A549 (cell line): ENCODE data around the gene DST. TPM values are rescaled to one million over a fixed set of nuclear protein-coding genes. Genes with fewer than 3 reads are reported as not detected.

Experiments used
- ATAC-seq, 2 experiments: fragments of 200-7000 bp in 1 of 2; fragments of >200 bp in 1 of 2; cut with Nextera tagmentation in 1 of 2; cut with Tn5 transposase in 1 of 2; 3 replicates each; pipeline versions ENCODE4 v1.8.0 to v1.9.1; 2018 to 2020; ENCODE audit warnings: mild to moderate bottlenecking in 1 of 2, moderate library complexity in 1 of 2
- CTCF ChIA-PET: fragments of 300-600 bp; sonication (Branson Sonifier 250); formaldehyde crosslinking; extraction: SDS; loops from one replicate; lab custom pipeline; 2021; ENCODE audit warnings: antibody characterized with exemption, inconsistent platforms; lab: Yijun Ruan, JAX
- POLR2A ChIA-PET: fragments of 350-600 bp; formaldehyde crosslinking; extraction: SDS; loops from one replicate; lab custom pipeline; 2021; ENCODE audit warnings: antibody characterized with exemption, inconsistent platforms; lab: Yijun Ruan, JAX
- DNase-seq, 2 experiments: peaks; one replicate each; pipeline versions ENCODE4 v3.0.0 to v3.0.0-alpha.2; 2011 to 2016; ENCODE audit warnings: low read depth in 1 of 2, low spot score in 1 of 2
- FAIRE-seq: peaks from 2 replicates; lab custom pipeline; 2011; peaks lifted over from hg19 to GRCh38; lab: Jason Lieb, UNC
- H3K27ac ChIP-seq, 2 experiments: fragments of >200 bp; sonication (Bioruptor Twin); formaldehyde crosslinking; 3 replicates each; pipeline ENCODE4 v1.5.1; 2016 to 2017
- H3K4me1 ChIP-seq: fragments of >200 bp; sonication (Bioruptor Twin); formaldehyde crosslinking; 3 replicates; pipeline ENCODE4 v1.6.1; 2016
- H3K4me2 ChIP-seq: fragments of >200 bp; sonication (Bioruptor Twin); formaldehyde crosslinking; 3 replicates; pipeline ENCODE4 v1.6.1; 2016
- H3K4me3 ChIP-seq: fragments of >200 bp; sonication (Bioruptor Twin); formaldehyde crosslinking; 3 replicates; pipeline ENCODE4 v1.5.1; 2016
- H3K9me3 ChIP-seq: fragments of >200 bp; sonication (Bioruptor Twin); formaldehyde crosslinking; 3 replicates; pipeline ENCODE4 v1.6.1; 2016
- CEBPB ChIP-seq, 2 experiments: fragments of >200 bp in 1 of 2; sonication (Bioruptor Twin) in 1 of 2; formaldehyde crosslinking in 1 of 2; IDR thresholded peaks; 2 replicates each; pipeline ENCODE4 v1.6.1; 2012 to 2016
- CHD2 ChIP-seq: fragments of 150-350 bp; IDR thresholded peaks from 2 replicates; pipeline ENCODE4 v1.6.1; 2014; ENCODE audit warnings: low read length; ENCODE audit not compliant: partially characterized antibody
- CHD4 ChIP-seq: fragments of 200-600 bp; sonication (generic); IDR thresholded peaks from 2 replicates; pipeline ENCODE4 v1.6.1; 2016; ENCODE audit warnings: antibody characterized with exemption, mild to moderate bottlenecking, borderline replicate concordance
- EP300 ChIP-seq, 2 experiments: fragments of >200 bp; sonication (Bioruptor Twin); formaldehyde crosslinking; IDR thresholded peaks; 2 replicates in 1 of 2; 3 replicates in 1 of 2; pipeline ENCODE4 v1.6.1; 2016 to 2017
- FOSB ChIP-seq: fragments of 250-450 bp; sonication (Bioruptor Pico); IDR thresholded peaks from 2 replicates; pipeline ENCODE4 v1.5.0; 2020; ENCODE audit warnings: mild to moderate bottlenecking, moderate library complexity
- GATA3 ChIP-seq: IDR thresholded peaks from 2 replicates; pipeline ENCODE4 v1.6.1; 2012; ENCODE audit warnings: borderline replicate concordance
- HOXA7 ChIP-seq: fragments of 250-450 bp; sonication (Bioruptor Pico); IDR thresholded peaks from 2 replicates; pipeline ENCODE4 v1.5.0; 2020; ENCODE audit warnings: mild to moderate bottlenecking, moderate library complexity
- JUNB ChIP-seq: fragments of >200 bp; sonication (Bioruptor Twin); formaldehyde crosslinking; IDR thresholded peaks from 2 replicates; pipeline ENCODE4 v1.6.1; 2016
- NFE2L2 ChIP-seq: fragments of 150-350 bp; conservative IDR thresholded peaks from 2 replicates; pipeline ENCODE4 v1.6.1; 2014; ENCODE audit warnings: low read length
- NPAS2 ChIP-seq: fragments of 250-450 bp; sonication (Bioruptor Pico); IDR thresholded peaks from 2 replicates; pipeline ENCODE4 v1.8.0; 2022; ENCODE audit warnings: mild to moderate bottlenecking, moderate library complexity, borderline replicate concordance
- NR3C1 ChIP-seq: fragments of >200 bp; sonication (Bioruptor Twin); formaldehyde crosslinking; IDR thresholded peaks from 3 replicates; pipeline ENCODE4 v1.6.1; 2017
- PHF8 ChIP-seq: fragments of 200-600 bp; sonication (generic); IDR thresholded peaks from 2 replicates; pipeline ENCODE4 v1.6.1; 2016; ENCODE audit warnings: low read depth, mild to moderate bottlenecking, antibody characterized with exemption, moderate library complexity, borderline replicate concordance
- POLR2A ChIP-seq: IDR thresholded peaks from 2 replicates; pipeline ENCODE4 v1.6.1; 2012; ENCODE audit warnings: mild to moderate bottlenecking, low read length
- POLR2AphosphoS2 ChIP-seq: conservative IDR thresholded peaks from 2 replicates; pipeline ENCODE4 v1.6.1; 2012; ENCODE audit warnings: low read length, improper control_type of control experiment, inconsistent platforms
- RFX5 ChIP-seq: fragments of 450-650 bp; IDR thresholded peaks from 2 replicates; pipeline ENCODE4 v1.7.1; 2014; ENCODE audit warnings: antibody characterized with exemption, mild to moderate bottlenecking, moderate library complexity
- RNF2 ChIP-seq: fragments of 200-600 bp; sonication (generic); IDR thresholded peaks from 2 replicates; pipeline ENCODE4 v1.6.1; 2016; ENCODE audit warnings: low read depth, mild to moderate bottlenecking, antibody characterized with exemption, moderate library complexity, borderline replicate concordance
- SREBF2 ChIP-seq: fragments of 450-650 bp; IDR thresholded peaks from 2 replicates; pipeline ENCODE4 v1.6.1; 2014; ENCODE audit warnings: mild to moderate bottlenecking, moderate library complexity
- TFCP2L1 ChIP-seq: fragments of 250-450 bp; sonication (Bioruptor Pico); IDR thresholded peaks from 2 replicates; pipeline ENCODE4 v1.5.0; 2021; ENCODE audit warnings: mild to moderate bottlenecking
- TP53 ChIP-seq: fragments of 250-450 bp; sonication (Bioruptor Pico); IDR thresholded peaks from 2 replicates; pipeline ENCODE4 v1.5.0; 2021; ENCODE audit warnings: mild to moderate bottlenecking, moderate library complexity
- ZC3H11A ChIP-seq: fragments of 450-650 bp; IDR thresholded peaks from 2 replicates; pipeline ENCODE4 v1.6.1; 2014; ENCODE audit warnings: antibody characterized with exemption, mild to moderate bottlenecking
- WGBS: methylation state at CpG from one replicate; pipeline ENCODE4 v1.1.6; 2017; ENCODE audit errors: missing lambda C conversion rate; 5-methylcytosine and 5-hydroxymethylcytosine counted together
- polyA plus RNA-seq, 4 experiments: library from polyadenylated mRNA; depleted of rRNA in 3 of 4; stranded (reverse); fragments of >200 nt; fragmentation: RNase III in 1 of 4; extraction: RNeasy Plus Mini Kit Qiagen cat#74134 plus additional on column Dnase treatment in 1 of 4; gene quantifications; 2 replicates in 3 of 4; 3 replicates in 1 of 4; pipeline ENCODE4 v1.2.3, GENCODE V29; 2011 to 2017
- TF ChIP-seq, protein P1 (sequence below): fragments of >200 bp; sonication (Bioruptor Twin); formaldehyde crosslinking; IDR thresholded peaks from 3 replicates; pipeline ENCODE4 v1.6.1; 2016
- TF ChIP-seq, protein P2 (sequence below): IDR thresholded peaks from 2 replicates; pipeline ENCODE4 v1.6.1; 2012
- TF ChIP-seq, protein P3 (sequence below): fragments of >200 bp; sonication (Bioruptor Twin); formaldehyde crosslinking; IDR thresholded peaks from 2 replicates; pipeline ENCODE4 v1.6.1; 2016
- TF ChIP-seq, protein P4 (sequence below): IDR thresholded peaks from 2 replicates; pipeline ENCODE4 v1.6.1; 2012
- TF ChIP-seq, protein P5 (sequence below): fragments of 250-450 bp; sonication (Bioruptor Pico); IDR thresholded peaks from 2 replicates; pipeline ENCODE4 v1.5.0; 2020; ENCODE audit warnings: low read depth, mild to moderate bottlenecking, moderate library complexity
- TF ChIP-seq, protein P6 (sequence below): fragments of 200-600 bp; sonication (generic); IDR thresholded peaks from 2 replicates; pipeline ENCODE4 v1.6.1; 2016; ENCODE audit warnings: antibody characterized with exemption, mild to moderate bottlenecking, moderate library complexity

The DST gene
- polyA plus RNA-seq, 2 of the 4 experiments (the other 2 are of a cell fraction) = 32.4 to 99.0 TPM

DNA sequence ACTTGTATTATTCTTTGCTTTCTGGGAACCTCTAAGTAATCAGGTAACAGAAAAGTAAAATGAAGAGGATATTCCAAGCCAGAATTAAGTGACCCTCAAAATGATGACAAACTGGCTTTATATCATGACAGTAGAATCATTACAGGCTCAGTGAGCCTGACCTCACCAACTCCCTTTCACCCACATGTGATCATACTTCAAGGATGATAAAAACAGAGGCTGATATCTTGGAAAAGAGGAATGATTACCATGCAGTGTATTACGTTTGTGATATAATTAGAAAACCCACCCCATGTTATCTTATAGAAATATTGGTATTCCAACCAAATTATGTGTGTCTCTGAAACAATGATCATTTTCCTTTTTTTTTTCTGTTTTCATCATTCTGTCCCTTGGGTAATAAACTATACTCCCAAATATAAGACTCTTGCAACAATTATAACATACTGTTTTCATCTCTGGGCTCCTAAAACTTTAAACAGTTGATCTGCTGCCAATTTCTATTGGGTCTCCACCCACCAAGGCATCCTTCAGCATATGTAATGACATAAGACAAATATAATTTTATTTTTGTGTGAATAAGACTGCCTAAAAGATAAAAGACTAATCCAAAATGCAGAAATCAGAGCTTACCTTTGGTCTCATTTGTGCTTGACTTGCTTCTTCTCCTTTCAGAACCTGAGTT lies 115.7 kb downstream of the DST start:
- ChIA-PET POLR2A (interaction anchor here (3.0 kb wide), 1 partner anchor 15 kb away, joined by 20 read pairs; no protein-coding TSS in a partner anchor), CTCF (interaction anchor here (1.5 kb wide), 1 partner anchor 16 kb away, joined by 5 read pairs; no protein-coding TSS in a partner anchor)
- H3K4me1 ChIP-seq = peaks cover 40% of the 10 kb centered on the region
- H3K4me2 ChIP-seq = no peak overlapping the region
- 86% methylated on average over 1 of the region's 1 CpG for WGBS
- no peak for DNase-seq
- no peak for TF ChIP-seq TP53 (CRISPR knock-in tag)
- TF ChIP-seq, protein P1, sequence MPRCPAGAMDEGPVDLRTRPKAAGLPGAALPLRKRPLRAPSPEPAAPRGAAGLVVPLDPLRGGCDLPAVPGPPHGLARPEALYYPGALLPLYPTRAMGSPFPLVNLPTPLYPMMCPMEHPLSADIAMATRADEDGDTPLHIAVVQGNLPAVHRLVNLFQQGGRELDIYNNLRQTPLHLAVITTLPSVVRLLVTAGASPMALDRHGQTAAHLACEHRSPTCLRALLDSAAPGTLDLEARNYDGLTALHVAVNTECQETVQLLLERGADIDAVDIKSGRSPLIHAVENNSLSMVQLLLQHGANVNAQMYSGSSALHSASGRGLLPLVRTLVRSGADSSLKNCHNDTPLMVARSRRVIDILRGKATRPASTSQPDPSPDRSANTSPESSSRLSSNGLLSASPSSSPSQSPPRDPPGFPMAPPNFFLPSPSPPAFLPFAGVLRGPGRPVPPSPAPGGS = no peak
- TF ChIP-seq RNF2 = no peak
- TF ChIP-seq EP300 (IDR thresholded peaks at IDR 0.05) = no peak
- TF ChIP-seq, protein P2, sequence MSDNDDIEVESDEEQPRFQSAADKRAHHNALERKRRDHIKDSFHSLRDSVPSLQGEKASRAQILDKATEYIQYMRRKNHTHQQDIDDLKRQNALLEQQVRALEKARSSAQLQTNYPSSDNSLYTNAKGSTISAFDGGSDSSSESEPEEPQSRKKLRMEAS = no peak
- TF ChIP-seq, protein P3, sequence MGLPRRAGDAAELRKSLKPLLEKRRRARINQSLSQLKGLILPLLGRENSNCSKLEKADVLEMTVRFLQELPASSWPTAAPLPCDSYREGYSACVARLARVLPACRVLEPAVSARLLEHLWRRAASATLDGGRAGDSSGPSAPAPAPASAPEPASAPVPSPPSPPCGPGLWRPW = no peak
- TF ChIP-seq SREBF2 = no peak
- TF ChIP-seq ZC3H11A = no peak
- TF ChIP-seq CHD2 = no peak
- no peak for TF ChIP-seq CEBPB (IDR thresholded peaks at IDR 0.05)
- no peak for TF ChIP-seq NR3C1
- TF ChIP-seq, protein P4, sequence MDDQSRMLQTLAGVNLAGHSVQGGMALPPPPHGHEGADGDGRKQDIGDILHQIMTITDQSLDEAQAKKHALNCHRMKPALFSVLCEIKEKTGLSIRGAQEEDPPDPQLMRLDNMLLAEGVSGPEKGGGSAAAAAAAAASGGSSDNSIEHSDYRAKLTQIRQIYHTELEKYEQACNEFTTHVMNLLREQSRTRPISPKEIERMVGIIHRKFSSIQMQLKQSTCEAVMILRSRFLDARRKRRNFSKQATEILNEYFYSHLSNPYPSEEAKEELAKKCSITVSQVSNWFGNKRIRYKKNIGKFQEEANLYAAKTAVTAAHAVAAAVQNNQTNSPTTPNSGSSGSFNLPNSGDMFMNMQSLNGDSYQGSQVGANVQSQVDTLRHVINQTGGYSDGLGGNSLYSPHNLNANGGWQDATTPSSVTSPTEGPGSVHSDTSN = no peak
- TF ChIP-seq, protein P5, sequence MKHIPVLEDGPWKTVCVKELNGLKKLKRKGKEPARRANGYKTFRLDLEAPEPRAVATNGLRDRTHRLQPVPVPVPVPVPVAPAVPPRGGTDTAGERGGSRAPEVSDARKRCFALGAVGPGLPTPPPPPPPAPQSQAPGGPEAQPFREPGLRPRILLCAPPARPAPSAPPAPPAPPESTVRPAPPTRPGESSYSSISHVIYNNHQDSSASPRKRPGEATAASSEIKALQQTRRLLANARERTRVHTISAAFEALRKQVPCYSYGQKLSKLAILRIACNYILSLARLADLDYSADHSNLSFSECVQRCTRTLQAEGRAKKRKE (CRISPR knock-in tag) = no peak
- no peak for TF ChIP-seq PHF8
- TF ChIP-seq GATA3 = no peak
- no peak for FAIRE-seq
- no peak overlapping the region for H3K27ac ChIP-seq
- H3K9me3 ChIP-seq = no peaks in the 10 kb centered on the region
- ATAC-seq = no peak
- H3K4me3 ChIP-seq = no peak overlapping the region

DNA sequence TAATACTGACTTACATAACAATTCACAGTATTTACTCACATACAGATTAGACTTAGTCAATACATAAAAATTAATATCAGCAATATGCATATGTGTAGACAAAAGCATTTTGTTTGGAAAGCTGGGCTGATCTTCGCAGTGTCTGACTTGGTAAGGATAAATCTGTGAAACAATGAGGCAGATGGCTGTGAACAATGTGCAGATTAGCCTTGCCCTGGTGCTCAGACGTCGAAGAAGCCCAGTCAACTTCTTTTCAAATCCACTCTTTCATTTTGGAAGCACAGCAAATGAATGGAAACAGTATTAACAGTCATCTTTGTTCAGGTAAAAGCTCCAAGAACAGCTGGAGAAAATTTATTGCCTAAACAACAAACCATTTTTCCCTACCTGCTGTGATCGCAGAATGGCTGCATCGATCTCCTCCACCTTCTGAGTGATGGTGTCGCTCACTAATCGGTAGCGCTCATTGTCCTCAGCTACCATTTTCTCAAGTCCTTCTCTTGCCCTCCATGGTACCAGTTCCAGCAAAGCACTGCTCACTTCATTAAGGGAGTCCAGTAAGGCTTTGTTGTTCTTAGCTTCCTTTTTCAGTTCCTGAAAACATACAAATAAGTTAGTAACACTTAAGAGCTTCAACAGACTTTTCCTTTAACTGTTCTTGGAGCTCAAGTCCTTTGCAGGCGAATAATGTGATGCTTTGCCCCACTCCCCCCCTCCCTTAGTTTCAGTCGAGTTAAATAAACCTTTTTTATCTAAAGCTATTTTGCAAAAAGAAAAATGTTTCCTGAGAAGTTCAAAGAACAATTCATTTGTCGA lies 116.5 kb downstream of the DST start:
- TF ChIP-seq RFX5 (no peak), NFE2L2 (no peak), NPAS2 (CRISPR knock-in tag) (no peak), ZC3H11A (no peak), TFCP2L1 (CRISPR knock-in tag) (no peak), CHD4 (no peak), HOXA7 (CRISPR knock-in tag) (no peak), SREBF2 (no peak), FOSB (no peak), POLR2A (no peak), JUNB (no peak), POLR2AphosphoS2 (no peak)
- TF ChIP-seq, protein P1 = no peak
- TF ChIP-seq, protein P3 = no peak
- TF ChIP-seq, protein P6, sequence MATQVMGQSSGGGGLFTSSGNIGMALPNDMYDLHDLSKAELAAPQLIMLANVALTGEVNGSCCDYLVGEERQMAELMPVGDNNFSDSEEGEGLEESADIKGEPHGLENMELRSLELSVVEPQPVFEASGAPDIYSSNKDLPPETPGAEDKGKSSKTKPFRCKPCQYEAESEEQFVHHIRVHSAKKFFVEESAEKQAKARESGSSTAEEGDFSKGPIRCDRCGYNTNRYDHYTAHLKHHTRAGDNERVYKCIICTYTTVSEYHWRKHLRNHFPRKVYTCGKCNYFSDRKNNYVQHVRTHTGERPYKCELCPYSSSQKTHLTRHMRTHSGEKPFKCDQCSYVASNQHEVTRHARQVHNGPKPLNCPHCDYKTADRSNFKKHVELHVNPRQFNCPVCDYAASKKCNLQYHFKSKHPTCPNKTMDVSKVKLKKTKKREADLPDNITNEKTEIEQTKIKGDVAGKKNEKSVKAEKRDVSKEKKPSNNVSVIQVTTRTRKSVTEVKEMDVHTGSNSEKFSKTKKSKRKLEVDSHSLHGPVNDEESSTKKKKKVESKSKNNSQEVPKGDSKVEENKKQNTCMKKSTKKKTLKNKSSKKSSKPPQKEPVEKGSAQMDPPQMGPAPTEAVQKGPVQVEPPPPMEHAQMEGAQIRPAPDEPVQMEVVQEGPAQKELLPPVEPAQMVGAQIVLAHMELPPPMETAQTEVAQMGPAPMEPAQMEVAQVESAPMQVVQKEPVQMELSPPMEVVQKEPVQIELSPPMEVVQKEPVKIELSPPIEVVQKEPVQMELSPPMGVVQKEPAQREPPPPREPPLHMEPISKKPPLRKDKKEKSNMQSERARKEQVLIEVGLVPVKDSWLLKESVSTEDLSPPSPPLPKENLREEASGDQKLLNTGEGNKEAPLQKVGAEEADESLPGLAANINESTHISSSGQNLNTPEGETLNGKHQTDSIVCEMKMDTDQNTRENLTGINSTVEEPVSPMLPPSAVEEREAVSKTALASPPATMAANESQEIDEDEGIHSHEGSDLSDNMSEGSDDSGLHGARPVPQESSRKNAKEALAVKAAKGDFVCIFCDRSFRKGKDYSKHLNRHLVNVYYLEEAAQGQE = no peak
- ChIA-PET CTCF (interaction anchor here (1.4 kb wide), 1 partner anchor 16 kb away, joined by 4 read pairs; no protein-coding TSS in a partner anchor), POLR2A (interaction anchor here (3.0 kb wide), 1 partner anchor 16 kb away, joined by 20 read pairs; no protein-coding TSS in a partner anchor)
- Histone ChIP-seq H3K4me1 (peaks cover 47% of the 10 kb centered on the region), H3K9me3 (no peaks in the 10 kb centered on the region), H3K4me2 (peak overlapping the region; percentile 57), H3K27ac (peak overlapping the region; percentile 56 to 70), H3K4me3 (no peak overlapping the region)
- WGBS = 87% methylated on average over 11 of the region's 11 CpGs
- DNase-seq = no peak
- no peak for FAIRE-seq
- no peak for ATAC-seq
